Measurements from ENCODE around the gene MON1B.

MON1B gene

GRCh38 chr16:77246150-77246549 is 55.2 kb downstream of the MON1B start:
- DNase-seq (ENCODE audit: low read depth in 2 of 2) = no peak

GRCh38 chr16:77250400-77250799 is 59.4 kb downstream of the MON1B start:
- no peak for DNase-seq (ENCODE audit: low read depth in 2 of 2)
